HepG2 (cell line): ENCODE data around the gene RASGRP1. TPM values are rescaled to one million over a fixed set of nuclear protein-coding genes. Genes with fewer than 3 reads are reported as not detected.

Experiments
- ATAC-seq: fragments of 200-7000 bp; cut with Tn5 transposase; 3 replicates; pipeline ENCODE4 v1.9.1; 2020; ENCODE audit warnings: mild to moderate bottlenecking, moderate library complexity
- BruUV-seq: library from RNA; stranded (reverse); fragments of 400-500 nt; replicated peaks from 2 replicates; lab custom pipeline; 2021; lab: Mats Ljungman, UMichigan
- CTCF ChIA-PET: fragments of 300-600 bp; formaldehyde crosslinking; extraction: SDS; loops from one replicate; lab custom pipeline; 2021; ENCODE audit warnings: low total read pairs, inconsistent platforms, low intra/inter-chr PET ratio; lab: Yijun Ruan, JAX
- POLR2A ChIA-PET: fragments of 350-600 bp; sonication (Branson Sonifier 250); formaldehyde crosslinking; loops from one replicate; lab custom pipeline; 2020; ENCODE audit warnings: antibody characterized with exemption, inconsistent platforms; lab: Yijun Ruan, JAX
- DNase-seq: peaks from one replicate; pipeline ENCODE4 v3.0.0-alpha.2; 2015; ENCODE audit warnings: low spot score
- FAIRE-seq: peaks from 3 replicates; lab custom pipeline; 2011; peaks lifted over from hg19 to GRCh38; lab: Jason Lieb, UNC
- H2AFZ ChIP-seq: one replicate; pipeline ENCODE4 v1.6.1; 2011; ENCODE audit warnings: low read length, inconsistent platforms
- H3K27ac ChIP-seq: fragments of 300-600 bp; 3 replicates; pipeline ENCODE4 v1.8.0; 2011; ENCODE audit warnings: mixed run types, mild to moderate bottlenecking, mixed read lengths, low read length, inconsistent platforms; ENCODE audit not compliant: insufficient read depth; ENCODE audit errors: extremely low read length
- H3K27me3 ChIP-seq, 2 experiments: fragments of 200-600 bp in 1 of 2; 2 replicates in 1 of 2; 3 replicates in 1 of 2; pipeline versions ENCODE4 v1.6.0 to v1.8.0; 2011; ENCODE audit warnings: low read length in 2 of 2, mild to moderate bottlenecking in 2 of 2, moderate library complexity in 2 of 2, inconsistent platforms in 1 of 2; ENCODE audit not compliant: insufficient read depth in 2 of 2, control insufficient read depth in 1 of 2
- H3K36me3 ChIP-seq, 2 experiments: fragments of 200-600 bp in 1 of 2; replicated peaks in 1 of 2; 2 replicates in 1 of 2; 3 replicates in 1 of 2; pipeline versions ENCODE4 v1.5.1 to v1.8.0; 2011; ENCODE audit warnings: low read length in 2 of 2, inconsistent platforms in 1 of 2; ENCODE audit not compliant: insufficient read depth in 2 of 2, control insufficient read depth in 1 of 2
- H3K4me1 ChIP-seq: 2 replicates; pipeline ENCODE4 v1.5.1; 2012; ENCODE audit warnings: low read length, inconsistent platforms; ENCODE audit not compliant: insufficient read depth
- H3K4me2 ChIP-seq: 2 replicates; pipeline ENCODE4 v1.6.0; 2011; ENCODE audit warnings: low read depth, low read length, inconsistent platforms
- H3K4me3 ChIP-seq, 3 experiments: fragments of 200-600 bp in 1 of 3; sonication (generic), shearing (Covaris generic) in 1 of 3; replicated peaks in 1 of 3; 2 replicates each; pipeline ENCODE4 v1.5.1; 2011 to 2016; ENCODE audit warnings: low read length in 3 of 3, inconsistent platforms in 2 of 3, low read depth in 2 of 3, mild to moderate bottlenecking in 2 of 3, control low read depth in 1 of 3, mixed read lengths in 1 of 3; ENCODE audit not compliant: insufficient read depth in 1 of 3
- H3K79me2 ChIP-seq: one replicate; pipeline ENCODE4 v1.6.1; 2011; ENCODE audit warnings: low read length, inconsistent platforms; ENCODE audit not compliant: insufficient read depth
- H3K9ac ChIP-seq: 2 replicates; pipeline ENCODE4 v1.6.0; 2011; ENCODE audit warnings: mild to moderate bottlenecking, low read depth, low read length, inconsistent platforms; ENCODE audit not compliant: insufficient read depth
- H3K9me3 ChIP-seq: 2 replicates; pipeline ENCODE4 v1.5.1; 2012; ENCODE audit warnings: mild to moderate bottlenecking, low read length
- H4K20me1 ChIP-seq: 2 replicates; pipeline ENCODE4 v1.6.0; 2011; ENCODE audit warnings: inconsistent platforms, mild to moderate bottlenecking, low read length, moderate library complexity; ENCODE audit not compliant: insufficient read depth
- ARNTL ChIP-seq: sonication (generic); formaldehyde crosslinking; IDR thresholded peaks from 2 replicates; pipeline ENCODE4 v1.4.0; 2020; ENCODE audit warnings: mild to moderate bottlenecking, missing genetic modification reagents
- BATF2 ChIP-seq: sonication (generic); formaldehyde crosslinking; IDR thresholded peaks from 2 replicates; pipeline ENCODE4 v1.8.0; 2022; ENCODE audit warnings: mild to moderate bottlenecking, missing genetic modification reagents, moderate library complexity
- CC2D1A ChIP-seq: sonication (generic); formaldehyde crosslinking; IDR thresholded peaks from 2 replicates; pipeline ENCODE4 v1.8.1; 2023; ENCODE audit warnings: mild to moderate bottlenecking, missing genetic modification reagents
- JUN ChIP-seq: sonication (generic); formaldehyde crosslinking; IDR thresholded peaks from 2 replicates; pipeline ENCODE4 v1.4.0; 2020; ENCODE audit warnings: mild to moderate bottlenecking, missing genetic modification reagents
- KDM4B ChIP-seq: sonication (generic); formaldehyde crosslinking; IDR thresholded peaks from 2 replicates; pipeline ENCODE4 v1.4.0; 2020; ENCODE audit warnings: missing genetic modification reagents
- MEIS1 ChIP-seq: sonication (generic); formaldehyde crosslinking; IDR thresholded peaks from 2 replicates; pipeline ENCODE4 v1.9.0; 2021; ENCODE audit warnings: mild to moderate bottlenecking, missing genetic modification reagents, moderate library complexity, borderline replicate concordance
- RFX3 ChIP-seq: IDR thresholded peaks from 2 replicates; pipeline ENCODE4 v1.6.1; 2016; ENCODE audit warnings: missing biosample characterization, missing genetic modification reagents
- SATB2 ChIP-seq: sonication (generic); formaldehyde crosslinking; IDR thresholded peaks from 2 replicates; pipeline ENCODE4 v1.5.0; 2020; ENCODE audit warnings: missing genetic modification reagents
- SMAD1 ChIP-seq: sonication (generic); formaldehyde crosslinking; IDR thresholded peaks from 2 replicates; pipeline ENCODE4 v1.4.0; 2020; ENCODE audit warnings: missing genetic modification reagents, low read depth, mild to moderate bottlenecking, borderline replicate concordance
- TMF1 ChIP-seq: sonication (generic); formaldehyde crosslinking; IDR thresholded peaks from 2 replicates; pipeline ENCODE4 v1.8.1; 2022; ENCODE audit warnings: low read depth, missing genetic modification reagents
- TP53 ChIP-seq: sonication (generic); formaldehyde crosslinking; conservative IDR thresholded peaks from 2 replicates; pipeline ENCODE4 v1.4.0; 2020; ENCODE audit warnings: missing genetic modification reagents
- ZFP62 ChIP-seq: sonication (generic); formaldehyde crosslinking; IDR thresholded peaks from 2 replicates; pipeline ENCODE4 v1.4.0; 2020; ENCODE audit warnings: missing genetic modification reagents
- ZNF501 ChIP-seq: sonication (generic); formaldehyde crosslinking; IDR thresholded peaks from 2 replicates; pipeline ENCODE4 v1.5.1; 2020; ENCODE audit warnings: mild to moderate bottlenecking, moderate library complexity, missing genetic modification reagents
- ZNF563 ChIP-seq: sonication (generic); formaldehyde crosslinking; IDR thresholded peaks from 2 replicates; pipeline ENCODE4 v1.8.0; 2022; ENCODE audit warnings: mild to moderate bottlenecking, moderate library complexity, missing genetic modification reagents
- ZSCAN12 ChIP-seq: sonication (generic); formaldehyde crosslinking; IDR thresholded peaks from 2 replicates; pipeline ENCODE4 v1.9.0; 2021; ENCODE audit warnings: mild to moderate bottlenecking, missing genetic modification reagents
- WGBS: methylation state at CpG from one replicate; pipeline ENCODE4 v1.1.6; 2017; ENCODE audit warnings: low lambda C conversion rate; 5-methylcytosine and 5-hydroxymethylcytosine counted together
- in situ Hi-C: cut with HindIII; loops from 2 replicates; pipeline ENCODE4 v1.10.0; 2017; ENCODE audit warnings: low pct_unique_long_range_greater_than_20kb; ENCODE audit not compliant: extremely low pct_ligation_motif_present
- intact Hi-C: fragments of 100-400 bp; cut with micrococcal nuclease; formaldehyde crosslinking; loops from one replicate; pipeline ENCODE4 v1.10.0; 2022; ENCODE audit not compliant: unreplicated experiment
- polyA plus RNA-seq, 8 experiments: library from polyadenylated mRNA; depleted of rRNA in 3 of 8; stranded (reverse) in 7 of 8; unstranded in 1 of 8; fragments of >200 nt; fragmentation: Illumina TruSeq in 4 of 8; extraction: Trizol in 4 of 8; gene quantifications; 2 replicates each; pipeline versions ENCODE4 v1.2.1 to v1.2.3, GENCODE V29; 2011 to 2016; ENCODE audit warnings: low read depth in 4 of 8, missing spikeins in 1 of 8, mixed read lengths in 1 of 8; ENCODE audit not compliant: insufficient read depth in 1 of 8
- total RNA-seq, 5 experiments: library from RNA; depleted of rRNA; stranded (reverse); fragments of >200 nt; fragmentation: Illumina TruSeq; extraction: Trizol; gene quantifications; 2 replicates each; pipeline ENCODE4 v1.2.3, GENCODE V29; 2016; ENCODE audit warnings: low read depth in 1 of 5
- TF ChIP-seq, protein P1 (sequence below): sonication (generic); formaldehyde crosslinking; IDR thresholded peaks from 2 replicates; pipeline ENCODE4 v1.4.0; 2020; ENCODE audit warnings: missing genetic modification reagents
- TF ChIP-seq, protein P2 (sequence below): sonication (generic); formaldehyde crosslinking; IDR thresholded peaks from 2 replicates; pipeline ENCODE4 v1.8.0; 2022; ENCODE audit warnings: missing genetic modification reagents, low read depth, mild to moderate bottlenecking, borderline replicate concordance
- TF ChIP-seq, protein P3 (sequence below): sonication (generic); formaldehyde crosslinking; IDR thresholded peaks from 2 replicates; pipeline ENCODE4 v1.4.0; 2020; ENCODE audit warnings: low read depth, mild to moderate bottlenecking, missing genetic modification reagents

The RASGRP1 gene
- total and polyA plus RNA-seq, 2 of the 13 experiments (the other 11 are each of a cell fraction or from before 2014, with no cell fraction given): 0.07 TPM; not detected in 1

DNA sequence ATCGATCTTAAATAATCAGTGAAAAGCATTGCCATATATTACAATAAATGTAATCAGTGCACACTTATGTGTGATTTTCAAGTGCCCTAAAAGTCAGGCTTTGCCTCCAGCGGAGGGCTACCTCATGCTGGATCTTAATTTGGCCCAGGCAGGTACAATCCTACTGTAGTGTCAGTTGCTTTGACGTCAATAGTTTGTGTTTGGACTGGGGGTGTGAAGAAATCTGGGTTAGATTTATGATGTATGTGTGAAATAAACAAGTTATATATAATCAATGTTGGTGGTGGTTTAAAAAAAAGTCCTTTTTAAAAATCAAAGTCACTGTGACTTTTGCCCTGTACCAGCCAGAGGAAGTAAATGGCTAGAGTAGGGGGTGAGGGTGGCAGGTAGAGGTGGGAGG lies 14.0 kb upstream of the RASGRP1 start:
- in situ Hi-C loops: no loop called here
- no peaks in the 10 kb centered on the region for H3K79me2 ChIP-seq
- intact Hi-C loops: no loop called here
- no peak for TF ChIP-seq BATF2
- no peak for TF ChIP-seq JUN (CRISPR knock-in tag)
- TF ChIP-seq ZNF501 (CRISPR knock-in tag): no peak
- no peak for TF ChIP-seq KDM4B (CRISPR knock-in tag)
- TF ChIP-seq SATB2 (CRISPR knock-in tag): no peak
- no peak for TF ChIP-seq SMAD1 (CRISPR knock-in tag)
- no peak for TF ChIP-seq MEIS1
- no peak for TF ChIP-seq CC2D1A (CRISPR knock-in tag)
- TF ChIP-seq, protein P1, sequence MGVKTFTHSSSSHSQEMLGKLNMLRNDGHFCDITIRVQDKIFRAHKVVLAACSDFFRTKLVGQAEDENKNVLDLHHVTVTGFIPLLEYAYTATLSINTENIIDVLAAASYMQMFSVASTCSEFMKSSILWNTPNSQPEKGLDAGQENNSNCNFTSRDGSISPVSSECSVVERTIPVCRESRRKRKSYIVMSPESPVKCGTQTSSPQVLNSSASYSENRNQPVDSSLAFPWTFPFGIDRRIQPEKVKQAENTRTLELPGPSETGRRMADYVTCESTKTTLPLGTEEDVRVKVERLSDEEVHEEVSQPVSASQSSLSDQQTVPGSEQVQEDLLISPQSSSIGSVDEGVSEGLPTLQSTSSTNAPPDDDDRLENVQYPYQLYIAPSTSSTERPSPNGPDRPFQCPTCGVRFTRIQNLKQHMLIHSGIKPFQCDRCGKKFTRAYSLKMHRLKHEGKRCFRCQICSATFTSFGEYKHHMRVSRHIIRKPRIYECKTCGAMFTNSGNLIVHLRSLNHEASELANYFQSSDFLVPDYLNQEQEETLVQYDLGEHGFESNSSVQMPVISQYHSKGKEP (CRISPR knock-in tag): no peak
- TF ChIP-seq RFX3 (CRISPR knock-in tag): no peak
- TF ChIP-seq ZFP62 (CRISPR knock-in tag): no peak
- no peak for TF ChIP-seq ARNTL (CRISPR knock-in tag)
- TF ChIP-seq, protein P2, sequence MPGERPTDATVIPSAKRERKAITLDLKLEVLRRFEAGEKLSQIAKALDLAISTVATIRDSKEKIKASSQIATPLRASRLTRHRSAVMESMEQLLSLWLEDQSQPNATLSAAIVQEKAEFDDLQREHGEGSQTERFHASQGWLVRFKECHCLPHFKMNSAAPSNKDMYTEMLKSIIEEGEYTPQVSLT: no peak
- TF ChIP-seq ZNF563 (CRISPR knock-in tag): no peak
- no peak for TF ChIP-seq TMF1 (CRISPR knock-in tag)
- TF ChIP-seq, protein P3, sequence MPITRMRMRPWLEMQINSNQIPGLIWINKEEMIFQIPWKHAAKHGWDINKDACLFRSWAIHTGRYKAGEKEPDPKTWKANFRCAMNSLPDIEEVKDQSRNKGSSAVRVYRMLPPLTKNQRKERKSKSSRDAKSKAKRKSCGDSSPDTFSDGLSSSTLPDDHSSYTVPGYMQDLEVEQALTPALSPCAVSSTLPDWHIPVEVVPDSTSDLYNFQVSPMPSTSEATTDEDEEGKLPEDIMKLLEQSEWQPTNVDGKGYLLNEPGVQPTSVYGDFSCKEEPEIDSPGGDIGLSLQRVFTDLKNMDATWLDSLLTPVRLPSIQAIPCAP: no peak
- no peak for TF ChIP-seq ZSCAN12
- no peak for TF ChIP-seq TP53 (CRISPR knock-in tag)
- TF ChIP-seq, all 625 proteins: peak for 0
- H3K4me1 ChIP-seq: no peaks in the 10 kb centered on the region
- ATAC-seq (no peak), DNase-seq (no peak), FAIRE-seq (no peak)
- WGBS: 11% methylated on average over 3 of the region's 3 CpGs
- ChIA-PET CTCF (no interaction called here), POLR2A (no interaction called here)
- BruUV-seq: no TSS peak
- no peak overlapping the region for H2AFZ ChIP-seq
- H4K20me1 ChIP-seq: no peaks in the 10 kb centered on the region
- no peaks in the 10 kb centered on the region for H3K9me3 ChIP-seq
- H3K4me3 ChIP-seq: no peak overlapping the region
- no peaks in the 10 kb centered on the region for H3K27me3 ChIP-seq
- no peak overlapping the region for H3K4me2 ChIP-seq
- no peak overlapping the region for H3K27ac ChIP-seq
- H3K36me3 ChIP-seq: no peaks in the 10 kb centered on the region
- no peak overlapping the region for H3K9ac ChIP-seq
